ENCODE data around the gene CKAP2.
A peak's percentile ranks its signal among the peaks of the same experiment; 100 is the strongest.
"Not testable (repeated sequence)": the region's sequence is repeated elsewhere in the genome, so short reads cannot be mapped to it uniquely, and the experiment has no call there.

The CKAP2 gene

DNA sequence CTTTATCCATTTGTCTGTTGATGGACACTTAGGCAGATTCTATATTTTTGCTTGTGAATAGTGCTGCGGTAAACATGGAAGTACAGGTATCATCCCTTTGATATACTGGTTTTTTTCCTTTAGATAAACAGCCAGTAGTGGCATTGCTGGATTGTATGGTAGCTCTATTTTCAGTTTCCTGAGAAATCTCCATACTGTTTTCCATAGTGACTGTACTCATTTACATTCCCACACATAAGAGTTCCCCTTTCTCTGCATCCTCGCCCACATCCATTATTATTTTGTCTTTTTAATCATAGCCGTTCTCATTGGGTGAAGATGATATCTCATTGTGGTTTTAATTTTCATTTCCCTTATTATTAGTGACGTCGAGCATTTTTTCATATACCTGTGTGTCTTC, 35.7 kb downstream of the CKAP2 start:
- H3K36me3 ChIP-seq (ENCODE audit: control insufficient read depth in 2 of 2, insufficient read depth in 1 of 2, low read length in 2 of 2); H3K9me3 ChIP-seq (ENCODE audit: control insufficient read depth, insufficient read depth, low read depth, low read length); POLR2A ChIA-PET; CTCF ChIA-PET; H3K27ac ChIP-seq (ENCODE audit: extremely low read depth, low read depth, low read length); H3K4me3 ChIP-seq (ENCODE audit: low read depth, low read length); H3K4me1 ChIP-seq (ENCODE audit: control insufficient read depth, insufficient read depth, low read length): not testable (repeated sequence)

DNA sequence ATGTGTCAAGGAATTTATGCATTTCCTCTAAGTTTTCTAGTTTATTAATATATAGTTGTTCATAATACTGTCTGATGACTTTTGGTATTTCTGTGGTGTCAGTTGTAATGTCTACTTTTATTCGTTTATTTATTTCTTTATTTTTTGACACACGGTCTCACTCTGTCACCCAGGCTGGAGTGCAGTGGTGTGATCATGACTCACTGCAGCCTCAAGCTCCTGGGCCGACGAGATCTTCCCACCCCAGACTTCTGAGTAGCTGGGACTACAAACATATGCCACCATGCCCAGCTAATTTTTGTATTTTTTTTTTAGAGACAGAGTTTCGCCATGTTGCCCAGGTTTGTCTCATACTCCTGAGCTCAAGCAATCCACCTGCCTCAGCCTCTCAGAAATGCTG, 39.0 kb downstream of the CKAP2 start:
- CTCF ChIA-PET; H3K4me1 ChIP-seq (ENCODE audit: control insufficient read depth, insufficient read depth, low read length); H3K4me3 ChIP-seq (ENCODE audit: low read depth, low read length); H3K9me3 ChIP-seq (ENCODE audit: control insufficient read depth, insufficient read depth, low read depth, low read length); H3K36me3 ChIP-seq (ENCODE audit: control insufficient read depth in 2 of 2, insufficient read depth in 1 of 2, low read length in 2 of 2); POLR2A ChIA-PET; H3K27ac ChIP-seq (ENCODE audit: extremely low read depth, low read depth, low read length): not testable (repeated sequence)

- H3K27ac ChIP-seq (ENCODE audit: extremely low read depth, low read depth, low read length); H3K36me3 ChIP-seq (ENCODE audit: control insufficient read depth in 2 of 2, insufficient read depth in 1 of 2, low read length in 2 of 2); H3K4me1 ChIP-seq (ENCODE audit: control insufficient read depth, insufficient read depth, low read length); H3K9me3 ChIP-seq (ENCODE audit: control insufficient read depth, insufficient read depth, low read depth, low read length); POLR2A ChIA-PET; CTCF ChIA-PET; H3K4me3 ChIP-seq (ENCODE audit: low read depth, low read length): not testable (repeated sequence)
Observed at GRCh38 chr13:52497979-52498378, 42.7 kb downstream of the CKAP2 start.

DNA sequence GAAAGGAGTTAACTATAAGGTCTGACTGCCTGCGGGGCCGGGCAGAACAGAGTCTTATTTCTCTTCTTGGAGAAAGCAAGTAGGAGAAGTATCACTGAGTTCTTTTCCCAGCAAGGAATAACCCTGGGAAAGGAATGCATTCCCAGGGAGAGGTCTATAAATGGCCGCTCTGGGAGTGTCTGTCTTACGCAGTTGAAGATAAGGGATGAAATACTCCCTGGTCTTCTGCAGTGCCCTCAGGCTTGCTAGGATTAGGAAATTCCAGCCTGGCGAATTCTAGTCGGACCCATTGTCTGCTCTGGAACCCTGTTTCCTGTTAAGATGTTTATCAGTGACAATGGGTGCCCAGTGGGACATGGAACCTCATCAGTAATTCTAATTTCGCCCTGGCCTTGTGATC, 47.0 kb downstream of the CKAP2 start:
- H3K4me1 ChIP-seq (ENCODE audit: control insufficient read depth, insufficient read depth, low read length); POLR2A ChIA-PET; H3K27ac ChIP-seq (ENCODE audit: extremely low read depth, low read depth, low read length); H3K36me3 ChIP-seq (ENCODE audit: control insufficient read depth in 2 of 2, insufficient read depth in 1 of 2, low read length in 2 of 2); CTCF ChIA-PET; H3K9me3 ChIP-seq (ENCODE audit: control insufficient read depth, insufficient read depth, low read depth, low read length); H3K4me3 ChIP-seq (ENCODE audit: low read depth, low read length): not testable (repeated sequence)
- TF ChIP-seq ZNF626 (tag by site-specific recombination; IDR thresholded peaks at IDR 0.05) (0 out of 2 replicates have a peak, but pooled peaks have one; percentile 62), ZNF510 (tag by site-specific recombination; IDR thresholded peaks at IDR 0.05; ENCODE audit: insufficient replicate concordance) (peak; percentile 8), SETDB1 (IDR thresholded peaks at IDR 0.05; ENCODE audit: insufficient read length, low read length) (peak; percentile 36)

- H3K36me3 ChIP-seq (ENCODE audit: control insufficient read depth in 2 of 2, insufficient read depth in 1 of 2, low read length in 2 of 2); H3K4me3 ChIP-seq (ENCODE audit: low read depth, low read length); H3K4me1 ChIP-seq (ENCODE audit: control insufficient read depth, insufficient read depth, low read length); POLR2A ChIA-PET; CTCF ChIA-PET; H3K27ac ChIP-seq (ENCODE audit: extremely low read depth, low read depth, low read length); H3K9me3 ChIP-seq (ENCODE audit: control insufficient read depth, insufficient read depth, low read depth, low read length): not testable (repeated sequence)
Observed at GRCh38 chr13:52505843-52506242, 50.6 kb downstream of the CKAP2 start.

DNA sequence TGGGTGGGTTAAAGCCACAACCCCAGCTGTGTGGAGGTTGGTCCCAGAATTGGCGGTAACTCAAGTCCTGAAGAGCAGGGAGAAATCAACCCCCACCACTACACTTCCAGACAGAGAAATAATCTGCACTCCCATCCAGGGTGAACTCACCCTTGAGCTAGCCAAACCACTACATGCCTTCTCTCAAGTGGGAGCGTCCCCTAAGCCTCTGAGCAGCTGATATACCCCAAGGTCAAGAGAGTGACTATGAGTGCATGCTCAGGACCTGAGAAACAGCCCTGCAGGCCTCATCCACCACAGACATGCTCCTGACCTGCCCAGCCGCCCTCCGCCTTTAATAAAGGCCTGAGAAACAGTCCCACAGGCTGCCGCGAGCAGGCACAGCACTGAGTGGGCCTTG, 54.3 kb downstream of the CKAP2 start:
- POLR2A ChIA-PET; H3K9me3 ChIP-seq (ENCODE audit: control insufficient read depth, insufficient read depth, low read depth, low read length); H3K4me3 ChIP-seq (ENCODE audit: low read depth, low read length); H3K36me3 ChIP-seq (ENCODE audit: control insufficient read depth in 2 of 2, insufficient read depth in 1 of 2, low read length in 2 of 2); H3K27ac ChIP-seq (ENCODE audit: extremely low read depth, low read depth, low read length); H3K4me1 ChIP-seq (ENCODE audit: control insufficient read depth, insufficient read depth, low read length); CTCF ChIA-PET: not testable (repeated sequence)

DNA sequence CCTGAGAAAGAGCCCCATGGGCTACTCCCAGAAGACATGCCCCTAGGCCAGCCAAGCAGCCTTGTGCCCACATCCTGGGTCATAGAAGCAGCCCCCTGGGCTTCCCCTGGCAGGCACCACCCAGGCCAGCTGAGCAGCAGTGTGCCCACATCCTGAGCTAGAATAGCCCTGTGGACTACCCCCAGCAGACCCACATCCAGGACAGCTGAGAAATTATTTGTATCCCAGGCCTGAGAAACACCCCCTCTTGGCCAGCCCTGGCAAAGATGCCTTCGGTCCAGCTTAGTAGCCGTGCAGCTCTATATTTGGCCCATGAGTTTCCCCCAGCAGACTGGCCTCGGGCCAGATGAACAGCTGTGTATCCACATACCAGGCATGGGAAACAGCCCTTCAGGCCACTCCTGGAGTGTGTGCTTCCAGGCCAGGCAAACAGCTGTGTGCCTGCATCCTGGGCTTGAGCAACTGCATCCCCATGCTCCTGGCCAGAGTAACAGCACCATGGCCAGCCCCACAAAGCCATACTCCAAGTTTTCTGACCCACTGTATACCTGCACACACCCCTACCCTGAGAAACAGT, 55.0 kb downstream of the CKAP2 start:
- H3K9me3 ChIP-seq (ENCODE audit: control insufficient read depth, insufficient read depth, low read depth, low read length); H3K4me1 ChIP-seq (ENCODE audit: control insufficient read depth, insufficient read depth, low read length); CTCF ChIA-PET; H3K27ac ChIP-seq (ENCODE audit: extremely low read depth, low read depth, low read length); POLR2A ChIA-PET; H3K36me3 ChIP-seq (ENCODE audit: control insufficient read depth in 2 of 2, insufficient read depth in 1 of 2, low read length in 2 of 2); H3K4me3 ChIP-seq (ENCODE audit: low read depth, low read length): not testable (repeated sequence)

- POLR2A ChIA-PET = not testable (repeated sequence)
- TF ChIP-seq SETDB1 (IDR thresholded peaks at IDR 0.05; ENCODE audit: insufficient read length, low read length) = peak; percentile 48
Observed at GRCh38 chr13:52511598-52511997, 56.3 kb downstream of the CKAP2 start.

DNA sequence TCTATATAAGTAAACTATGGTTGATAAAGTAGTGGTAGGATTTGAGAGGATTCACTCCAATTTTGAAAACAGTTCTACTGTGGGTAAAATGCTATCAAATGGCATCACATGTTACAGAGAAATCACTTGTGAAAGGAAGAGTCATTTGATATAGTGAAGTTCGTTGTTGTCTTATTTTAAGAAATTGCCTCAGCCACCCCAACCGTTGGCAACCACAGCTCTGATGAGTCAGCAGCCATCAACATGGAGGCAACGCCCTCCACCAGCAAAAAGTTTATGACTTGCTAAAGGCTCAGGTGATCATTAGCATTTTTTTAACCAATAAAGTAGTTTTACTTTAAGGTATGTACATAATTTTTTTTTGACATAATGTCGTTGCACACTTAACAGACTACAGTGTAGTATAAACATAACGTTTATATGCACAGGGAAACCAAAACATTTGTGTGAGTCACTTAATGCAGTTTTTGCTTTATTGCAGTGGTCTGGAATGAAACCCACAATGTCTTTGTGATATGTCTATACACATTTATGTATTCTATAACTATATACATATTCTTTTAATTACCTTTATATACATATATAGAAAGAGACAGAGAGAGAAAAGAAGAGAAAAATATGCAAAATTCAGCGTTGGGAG, 58.8 kb downstream of the CKAP2 start:
- H3K9me3 ChIP-seq (ENCODE audit: control insufficient read depth, insufficient read depth, low read depth, low read length); H3K4me1 ChIP-seq (ENCODE audit: control insufficient read depth, insufficient read depth, low read length); H3K27ac ChIP-seq (ENCODE audit: extremely low read depth, low read depth, low read length); H3K4me3 ChIP-seq (ENCODE audit: low read depth, low read length); CTCF ChIA-PET; H3K36me3 ChIP-seq (ENCODE audit: control insufficient read depth in 2 of 2, insufficient read depth in 1 of 2, low read length in 2 of 2); POLR2A ChIA-PET: not testable (repeated sequence)

More at GRCh38 chr13:52511598-52511997, 56.3 kb downstream of the CKAP2 start:
- H3K27ac ChIP-seq (ENCODE audit: extremely low read depth, low read depth, low read length); H3K9me3 ChIP-seq (ENCODE audit: control insufficient read depth, insufficient read depth, low read depth, low read length); CTCF ChIA-PET; H3K4me1 ChIP-seq (ENCODE audit: control insufficient read depth, insufficient read depth, low read length); H3K36me3 ChIP-seq (ENCODE audit: control insufficient read depth in 2 of 2, insufficient read depth in 1 of 2, low read length in 2 of 2); H3K4me3 ChIP-seq (ENCODE audit: low read depth, low read length): not testable (repeated sequence)

DNA sequence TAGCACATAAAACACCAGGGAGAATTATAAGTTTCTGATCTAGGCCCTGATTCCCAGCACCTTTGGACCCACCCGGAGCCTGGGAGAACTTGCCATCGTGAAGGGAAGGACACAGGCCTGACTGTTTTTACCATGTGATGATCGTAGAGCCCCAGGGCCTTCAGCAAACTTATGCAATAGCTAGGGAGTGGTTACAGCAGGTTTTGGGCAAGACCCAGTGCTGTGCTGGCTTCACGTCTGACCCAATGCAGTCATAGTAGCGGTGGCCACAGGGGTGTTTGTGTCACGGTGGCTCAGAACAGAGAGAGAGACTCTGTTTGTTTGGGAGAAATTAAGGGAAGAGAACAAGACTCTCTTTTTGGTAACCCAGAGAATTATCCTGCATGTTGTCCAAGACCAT, 68.0 kb downstream of the CKAP2 start:
- H3K4me1 ChIP-seq (ENCODE audit: control insufficient read depth, insufficient read depth, low read length); H3K27ac ChIP-seq (ENCODE audit: extremely low read depth, low read depth, low read length); H3K4me3 ChIP-seq (ENCODE audit: low read depth, low read length); H3K36me3 ChIP-seq (ENCODE audit: control insufficient read depth in 2 of 2, insufficient read depth in 1 of 2, low read length in 2 of 2); POLR2A ChIA-PET; CTCF ChIA-PET; H3K9me3 ChIP-seq (ENCODE audit: control insufficient read depth, insufficient read depth, low read depth, low read length): not testable (repeated sequence)

Data from HEK293 (cell line).